NCI-H146 (cell line): ENCODE data around the gene MAT2A.
A peak's percentile ranks its signal among the peaks of the same experiment; 100 is the strongest.
"Not testable (repeated sequence)": the region's sequence is repeated elsewhere in the genome, so short reads cannot be mapped to it uniquely, and the experiment has no call there.

Source experiments
- DNase-seq: peaks from one replicate; lab custom pipeline; 2025; lab: John Stamatoyannopoulos, UW

Gene MAT2A

GRCh38 chr2:85579266-85579935, 40.4 kb downstream of the MAT2A start:
- no peak for DNase-seq

- no peak for DNase-seq
These were observed 41.2 kb downstream of the MAT2A start for GRCh38 chr2:85580206-85580605.

- no peak for DNase-seq
These were observed 43.5 kb downstream of the MAT2A start for GRCh38 chr2:85582492-85582891.

GRCh38 chr2:85583667-85584353, 44.8 kb downstream of the MAT2A start:
- no peak for DNase-seq

- DNase-seq, result no peak
These were observed 45.4 kb downstream of the MAT2A start, which contains the start of gene VAMP5 for GRCh38 chr2:85584354-85584856. Gene VAMP5 (plus strand): TSS chr2:85584431. CDS start chr2:85584491, 60 bp downstream.

GRCh38 chr2:85584857-85585780, 46.2 kb downstream of the MAT2A start:
- DNase-seq, result no peak

GRCh38 chr2:85585781-85586105, 46.8 kb downstream of the MAT2A start:
- DNase-seq, result no peak

- no peak for DNase-seq
These were observed 49.3 kb downstream of the MAT2A start for GRCh38 chr2:85588236-85588635.

- no peak for DNase-seq
These were observed 49.7 kb downstream of the MAT2A start for GRCh38 chr2:85588645-85589044.

GRCh38 chr2:85589181-85589580, 50.2 kb downstream of the MAT2A start:
- DNase-seq, result no peak

- DNase-seq, result peak; percentile 46
These were observed 51.2 kb downstream of the MAT2A start for GRCh38 chr2:85589982-85590791.

- no peak for DNase-seq
These were observed 52.0 kb downstream of the MAT2A start for GRCh38 chr2:85590950-85591349.

GRCh38 chr2:85591563-85591962, 52.6 kb downstream of the MAT2A start:
- DNase-seq, result no peak

GRCh38 chr2:85592299-85592698, 53.3 kb downstream of the MAT2A start:
- not testable (repeated sequence) for DNase-seq

GRCh38 chr2:85593023-85593422, 54.1 kb downstream of the MAT2A start:
- DNase-seq, result no peak
